Amygdala (tissue), 56 donors: ENCODE results near the gene TRPT1.
"Not testable (repeated sequence)": the region's sequence is repeated elsewhere in the genome, so short reads cannot be mapped to it uniquely, and the experiment has no call there.

ENCODE experiments used
- DNase-seq, 56 donors: peaks; one replicate each; lab custom pipeline; 2025; lab: John Stamatoyannopoulos, UW

TRPT1 gene

DNA sequence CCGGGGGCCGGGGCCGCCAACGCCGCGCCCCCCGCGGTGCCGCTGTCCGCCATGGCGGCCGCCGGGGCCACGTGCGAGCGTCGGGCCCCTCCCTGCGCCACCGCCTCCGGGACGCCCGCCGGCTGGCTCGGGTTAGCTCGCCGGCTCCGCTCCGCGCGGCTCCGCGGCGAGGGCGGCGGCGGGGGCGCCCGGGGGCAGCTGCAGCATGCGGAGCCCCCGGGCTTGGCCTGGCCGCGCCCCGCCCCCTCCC lies 20.6 kb upstream of the TRPT1 start:
- not testable (repeated sequence) for DNase-seq

DNA sequence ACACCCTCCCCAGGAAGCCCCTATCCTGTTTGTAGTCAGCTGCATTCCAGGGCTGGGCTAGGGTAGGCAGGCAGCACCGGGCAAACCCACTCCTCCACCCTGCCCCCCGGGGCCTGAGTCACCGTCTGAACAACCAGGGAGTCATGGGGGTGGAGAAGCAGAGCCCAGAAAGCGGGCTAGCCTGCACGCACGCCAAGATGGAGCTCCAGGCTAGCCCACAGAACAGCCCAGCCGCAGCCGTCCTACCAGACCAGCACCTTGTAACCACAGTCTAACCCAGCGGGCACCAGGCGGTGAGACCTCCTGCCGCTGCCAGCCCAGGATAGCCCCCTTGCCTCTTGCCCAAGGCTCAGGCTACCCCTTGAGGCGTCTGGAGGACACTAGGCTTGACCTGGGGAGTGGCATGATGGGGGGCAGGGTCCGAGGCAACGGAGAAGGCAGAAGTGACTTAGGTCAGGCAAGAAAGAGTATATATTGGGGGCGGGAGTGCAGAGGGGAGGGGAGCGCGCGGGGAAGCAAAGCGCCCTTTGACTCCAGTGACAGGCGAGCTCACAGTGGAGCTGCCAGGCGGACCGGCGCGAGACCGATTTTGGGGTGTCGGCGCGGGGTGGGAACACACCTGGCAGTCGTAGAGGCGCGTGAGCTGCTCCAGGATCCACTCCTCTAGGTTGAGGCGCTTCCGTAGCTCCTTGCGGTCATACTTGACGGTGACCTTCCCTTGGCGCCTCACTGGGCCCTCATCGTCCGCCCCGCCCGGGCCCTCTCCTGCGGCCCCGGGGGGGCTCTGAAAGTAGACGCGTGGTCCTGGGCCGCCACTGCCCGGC lies 20.0 kb upstream of the TRPT1 start:
- DNase-seq, result peak in 18 of 56 donors; percentile 11 to 55 (median 36)

DNA sequence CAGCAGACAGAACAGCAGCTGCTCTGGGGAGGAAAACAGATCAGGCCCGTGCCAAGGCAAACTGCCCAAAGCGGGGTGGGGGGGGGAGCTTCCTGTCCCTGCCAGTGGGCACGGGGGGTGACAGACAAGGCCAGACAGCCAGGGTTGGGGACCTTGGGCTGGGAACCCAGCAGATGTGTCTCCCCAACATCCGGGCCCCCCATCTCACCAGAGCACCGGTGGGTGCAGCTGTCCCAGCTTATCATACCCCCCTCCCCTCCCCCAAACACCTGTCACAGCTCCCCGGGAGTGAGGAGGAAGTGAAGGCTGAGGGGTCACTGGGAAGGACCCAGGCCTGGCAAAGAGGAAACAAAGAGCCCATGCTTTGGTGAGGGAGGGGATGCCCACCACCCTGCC lies 19.4 kb upstream of the TRPT1 start:
- DNase-seq, result peak in 24 of 56 donors; percentile 16 to 64 (median 40)

DNA sequence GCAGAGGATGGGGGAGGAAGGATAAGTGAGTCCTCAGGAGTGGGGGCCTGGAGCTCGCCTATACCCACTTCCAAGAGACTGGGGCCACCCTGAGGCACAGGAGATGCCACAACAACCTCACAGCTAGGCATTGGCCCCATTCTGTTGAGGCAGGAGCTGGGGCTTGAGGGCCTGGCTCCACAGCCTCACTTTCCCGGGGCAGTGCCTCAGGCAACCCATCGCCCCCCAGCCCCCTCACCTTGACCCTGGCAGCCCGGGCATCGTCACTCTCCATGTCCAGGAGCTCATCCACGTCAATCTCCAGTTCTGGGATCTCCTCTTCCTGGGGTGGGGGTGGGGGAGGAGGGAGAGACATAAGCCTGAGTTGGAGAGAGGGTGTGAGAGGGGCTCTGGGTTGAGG lies 19.0 kb upstream of the TRPT1 start:
- DNase-seq, result peak in 1 of 56 donors; percentile 14

DNA sequence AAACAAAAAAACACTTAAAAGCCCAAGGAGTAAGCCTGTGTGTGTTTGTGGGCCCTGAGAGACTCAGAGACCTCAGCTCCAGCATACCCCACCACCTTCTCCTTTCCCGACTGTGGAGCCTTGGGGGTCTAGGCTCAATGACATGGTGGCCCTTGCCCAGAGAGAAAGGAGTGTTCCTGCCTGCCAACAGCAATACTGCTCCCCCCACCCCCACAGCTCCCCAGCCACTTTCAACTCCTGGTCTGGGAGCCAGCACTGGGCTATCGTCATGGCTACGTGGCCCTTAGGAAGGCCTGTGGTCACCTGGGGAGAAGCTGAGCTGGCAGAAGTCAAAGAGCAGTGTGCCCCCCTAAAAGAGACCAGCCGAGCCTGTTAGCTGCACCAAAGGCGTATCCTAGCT lies 18.1 kb upstream of the TRPT1 start:
- DNase-seq, result no peak

DNA sequence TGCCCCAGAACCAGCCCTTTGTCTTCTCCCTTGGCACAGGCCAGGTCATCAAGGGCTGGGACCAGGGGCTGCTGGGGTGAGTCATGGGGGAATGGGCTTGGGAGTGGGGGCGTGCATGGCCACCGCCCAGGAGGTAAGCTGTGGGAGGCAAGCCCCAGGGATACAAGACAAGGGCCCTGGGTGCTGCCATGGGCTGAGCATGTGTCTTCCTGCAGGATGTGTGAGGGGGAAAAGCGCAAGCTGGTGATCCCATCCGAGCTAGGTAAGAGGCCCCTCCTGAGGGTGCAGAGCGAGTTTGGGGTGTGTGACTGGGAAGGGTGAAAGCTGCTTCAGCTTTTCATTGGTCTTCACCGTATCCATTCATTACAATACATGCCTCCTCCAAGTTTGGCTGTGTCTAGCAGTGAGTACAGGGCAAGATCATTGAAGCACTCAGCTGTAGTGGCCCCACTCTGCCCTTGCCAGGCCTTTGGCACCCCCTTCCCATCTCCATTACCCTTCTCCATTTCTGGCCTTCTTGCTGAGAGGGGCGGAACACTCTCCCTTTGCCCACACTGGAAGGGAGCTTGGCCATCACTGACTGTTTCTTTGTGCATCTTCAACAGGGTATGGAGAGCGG lies 17.4 kb upstream of the TRPT1 start:
- DNase-seq, result no peak

DNA sequence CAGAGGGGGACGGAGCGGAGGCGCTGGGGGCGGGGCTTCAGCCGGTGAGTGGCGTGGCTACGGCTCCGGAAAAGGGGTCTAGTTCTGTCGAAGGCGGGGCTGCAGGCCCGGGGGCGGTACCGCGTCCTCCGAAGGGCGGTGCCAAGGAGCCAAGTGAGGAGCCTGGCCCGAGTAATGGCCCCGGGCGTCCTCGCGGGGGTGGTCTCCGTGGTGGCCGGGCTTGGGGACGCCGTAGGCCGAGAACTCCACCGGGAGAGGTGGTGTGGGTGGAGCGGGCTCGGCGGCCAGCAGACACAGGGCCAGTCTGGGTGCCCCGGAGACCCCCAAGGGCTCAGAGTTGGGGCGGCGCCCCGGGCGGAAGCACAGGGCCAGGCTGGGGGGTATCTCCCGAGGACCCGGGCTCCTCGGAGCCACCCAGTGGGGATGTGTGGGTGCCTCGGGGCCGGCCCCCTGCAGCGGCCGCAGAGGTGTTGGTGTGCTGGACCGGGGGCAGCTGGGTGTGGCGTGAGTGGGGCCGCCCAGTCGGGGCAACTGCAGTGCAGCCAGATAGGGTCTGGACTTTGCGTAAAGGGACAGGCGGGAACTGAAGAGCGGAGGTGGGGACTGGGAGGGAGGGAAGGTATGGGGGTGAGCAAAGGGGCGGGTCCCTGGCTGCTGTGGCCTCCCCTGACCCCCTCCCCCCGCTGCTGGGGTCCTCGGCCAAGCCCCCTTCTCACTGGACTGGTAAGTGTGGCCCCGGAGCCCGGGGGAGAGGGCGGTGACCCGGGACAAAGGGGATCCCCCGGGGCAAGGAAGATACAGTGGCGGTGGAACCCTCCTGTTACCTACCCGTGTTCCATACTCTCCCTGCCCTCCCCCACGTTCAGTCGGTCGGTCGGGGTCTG lies 15.7 kb upstream of the TRPT1 start:
- peak in 1 of 56 donors; percentile 48 for DNase-seq

DNA sequence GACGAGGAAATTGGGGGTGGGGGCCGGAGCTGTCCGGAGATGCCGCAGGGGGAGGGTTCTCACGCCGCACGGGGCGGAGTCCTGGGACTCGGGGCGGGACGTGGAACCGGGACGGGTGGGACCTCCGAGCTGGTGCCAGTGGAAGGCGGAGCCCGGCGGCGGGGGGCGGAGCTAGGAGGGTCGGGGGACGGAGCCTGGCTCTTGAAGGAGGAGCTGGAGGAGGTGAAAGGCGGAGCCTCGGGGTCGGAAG lies 15.2 kb upstream of the TRPT1 start:
- DNase-seq, result peak; percentile 94 to 100 (median 99)

DNA sequence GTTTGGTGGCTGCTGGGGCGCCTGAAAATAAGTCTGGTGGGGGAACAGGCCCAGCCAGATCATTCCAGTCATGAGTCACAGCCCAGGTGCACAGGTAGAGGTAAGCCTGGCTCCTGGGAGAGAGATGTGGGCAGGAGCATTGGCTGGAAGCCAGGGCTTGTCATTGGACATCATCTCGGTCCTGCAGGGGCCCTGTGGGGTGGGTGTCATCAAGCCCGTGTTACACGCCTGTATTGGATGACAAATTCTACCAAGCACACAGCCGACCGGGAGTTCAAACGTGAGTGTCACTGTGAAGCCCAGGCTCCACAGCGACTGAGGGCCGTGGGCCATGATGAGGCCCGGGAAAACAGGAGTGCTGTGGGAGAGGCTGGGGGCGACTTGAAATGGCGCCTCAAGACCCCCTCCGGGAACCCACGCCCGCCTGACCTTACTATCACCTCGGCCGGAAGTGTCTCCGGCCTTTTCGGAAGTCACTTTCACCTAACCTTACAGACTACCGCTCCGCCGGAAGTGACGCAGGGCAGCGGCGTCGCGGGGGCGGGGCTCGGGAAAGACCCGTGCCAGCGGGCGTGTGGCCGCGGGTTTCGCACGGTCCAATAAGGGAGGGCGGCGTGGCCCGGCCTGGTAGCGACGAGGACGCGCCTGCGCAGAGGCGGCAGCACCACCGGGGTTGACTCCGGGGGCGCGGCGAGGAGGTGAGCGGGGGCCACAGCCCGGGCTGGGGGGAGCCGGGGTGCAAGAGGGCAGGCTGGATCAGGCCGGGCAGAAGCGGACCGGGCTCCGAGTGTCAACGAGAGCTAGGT lies 14.7 kb upstream of the TRPT1 start, which contains the start of gene FKBP2:
FKBP2 (plus strand) TSS at position 661 of the 806 bp plus-strand sequence. CDS start 1,293 bp downstream, outside the sequence.
- DNase-seq, result peak; percentile 88 to 100 (median 97)

DNA sequence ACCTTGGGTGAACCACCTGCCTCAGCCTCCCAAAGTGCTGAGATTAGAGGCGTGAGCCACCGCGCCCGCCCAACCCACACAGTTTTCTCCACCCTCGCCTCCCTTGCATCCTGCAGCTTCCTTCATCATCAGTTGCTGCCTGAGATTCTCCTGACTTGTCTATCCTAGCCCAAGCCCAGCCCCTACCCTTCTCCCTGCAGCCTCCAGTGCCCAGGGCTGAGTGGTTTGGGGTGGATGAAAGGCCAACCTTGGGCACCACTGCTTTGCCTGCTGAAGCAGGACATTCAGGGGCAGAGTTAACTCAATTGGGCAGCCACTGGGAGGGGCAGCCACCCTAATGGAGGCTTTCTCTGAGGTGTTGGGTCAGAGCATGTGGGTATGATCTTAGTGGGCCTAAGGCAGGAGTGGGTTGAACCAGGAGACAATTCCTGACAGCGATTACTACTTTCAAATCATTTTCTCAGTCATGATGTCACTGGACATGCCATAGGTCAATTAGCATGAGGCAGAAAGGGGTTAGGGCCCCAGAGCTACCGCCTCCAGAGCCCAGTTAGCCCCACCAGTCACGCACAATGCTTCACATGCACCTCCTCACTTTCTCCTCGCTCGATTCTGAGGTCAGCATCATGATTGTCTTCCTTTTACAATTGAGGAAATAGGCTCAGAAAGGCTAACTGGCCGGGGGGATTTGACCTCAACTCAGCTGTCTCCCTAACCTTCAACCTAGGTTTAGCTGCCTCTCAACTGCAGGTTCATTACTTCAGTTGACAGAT lies 13.9 kb upstream of the TRPT1 start:
- peak in 2 of 56 donors; percentile 44 to 60 for DNase-seq

DNA sequence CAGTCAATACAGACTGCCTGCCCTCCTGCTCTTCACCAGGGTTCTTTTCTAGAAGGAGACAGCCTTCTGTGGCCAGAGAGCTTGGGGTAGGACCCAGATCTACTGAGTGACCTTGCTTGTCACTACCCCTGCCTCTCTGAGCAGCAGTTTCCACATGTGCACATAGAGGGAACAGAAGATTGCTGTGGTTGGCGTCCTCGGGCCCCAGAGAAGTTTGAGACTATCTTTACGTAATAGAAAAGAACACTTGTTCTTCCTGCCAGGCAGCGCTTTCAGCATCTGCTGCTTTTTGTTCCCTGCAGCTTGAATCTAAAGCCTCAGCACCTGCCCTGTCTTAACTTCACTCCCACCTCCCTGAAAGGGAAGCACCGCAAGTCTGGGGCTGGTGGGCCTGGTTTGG lies 13.0 kb upstream of the TRPT1 start:
- DNase-seq, result no peak

DNA sequence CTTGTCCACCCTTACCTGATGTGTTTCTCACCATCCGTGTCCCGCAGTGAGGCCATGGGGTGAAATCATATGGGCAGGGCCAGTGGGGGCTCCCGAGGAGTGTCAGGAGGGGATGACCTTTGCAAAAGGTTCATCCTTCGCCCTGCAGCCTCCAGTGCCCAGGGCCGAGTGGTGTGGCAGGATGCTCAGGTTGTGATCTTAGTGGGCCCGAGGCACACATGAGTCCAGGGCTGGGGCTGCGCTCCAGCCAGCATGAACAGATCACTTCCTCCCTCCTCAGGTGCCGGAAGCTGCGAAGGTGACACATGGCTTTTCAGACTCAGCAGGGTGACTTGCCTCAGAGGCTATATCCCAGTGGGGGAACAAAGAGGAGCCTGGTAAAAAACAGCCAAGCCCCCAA lies 12.1 kb upstream of the TRPT1 start:
- no peak for DNase-seq

DNA sequence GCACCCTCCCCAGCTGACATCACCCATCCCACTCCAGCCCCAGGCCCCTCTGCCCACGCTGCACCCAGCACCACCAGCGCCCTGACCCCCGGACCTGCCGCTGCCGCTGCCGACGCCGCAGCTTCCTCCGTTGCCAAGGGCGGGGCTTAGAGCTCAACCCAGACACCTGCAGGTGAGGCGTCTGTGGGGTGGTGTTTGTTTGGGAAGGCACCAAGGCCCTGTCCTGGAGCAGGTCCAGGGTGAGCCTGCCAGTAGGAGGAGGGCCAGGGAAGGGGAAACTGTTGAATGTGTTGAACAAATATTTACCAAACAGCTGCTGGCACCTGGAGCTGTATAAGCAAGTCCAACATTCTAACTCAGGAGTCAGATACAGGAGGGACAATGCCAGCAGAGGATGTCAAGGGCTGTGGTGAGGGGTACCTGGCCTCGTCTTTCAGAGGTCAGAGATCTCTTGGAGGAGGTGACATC lies 11.5 kb upstream of the TRPT1 start:
- DNase-seq, result no peak

DNA sequence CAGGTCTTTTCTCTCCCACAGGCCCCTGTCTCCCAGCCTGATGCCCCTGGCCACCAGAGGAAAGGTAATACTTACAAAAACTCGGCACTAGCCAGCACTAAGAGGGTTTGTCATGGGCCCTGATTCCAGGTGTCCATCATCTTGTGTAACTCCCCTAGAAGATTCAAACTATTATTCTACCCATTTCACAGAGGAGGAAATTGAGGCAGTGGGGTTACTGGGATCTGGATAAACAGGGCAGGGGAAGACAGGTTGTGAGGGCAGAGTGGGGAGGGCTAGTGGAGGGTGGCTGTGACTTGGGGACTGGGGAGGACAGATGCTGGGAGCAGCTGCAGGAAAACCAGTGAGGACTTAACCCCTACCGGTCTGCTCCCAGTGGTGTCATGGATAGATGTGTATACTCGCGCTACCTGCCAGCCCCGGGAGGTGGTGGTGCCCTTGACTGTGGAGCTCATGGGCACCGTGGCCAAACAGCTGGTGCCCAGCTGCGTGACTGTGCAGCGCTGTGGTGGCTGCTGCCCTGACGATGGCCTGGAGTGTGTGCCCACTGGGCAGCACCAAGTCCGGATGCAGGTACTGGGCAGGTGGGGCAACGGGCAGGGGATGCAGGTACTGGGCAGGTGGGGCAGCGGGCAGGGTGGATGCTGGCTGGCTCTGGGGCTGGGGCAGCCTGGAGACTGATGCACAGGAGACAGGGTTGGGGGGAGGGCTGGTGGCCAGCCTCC lies 9.6 kb upstream of the TRPT1 start:
- no peak for DNase-seq

DNA sequence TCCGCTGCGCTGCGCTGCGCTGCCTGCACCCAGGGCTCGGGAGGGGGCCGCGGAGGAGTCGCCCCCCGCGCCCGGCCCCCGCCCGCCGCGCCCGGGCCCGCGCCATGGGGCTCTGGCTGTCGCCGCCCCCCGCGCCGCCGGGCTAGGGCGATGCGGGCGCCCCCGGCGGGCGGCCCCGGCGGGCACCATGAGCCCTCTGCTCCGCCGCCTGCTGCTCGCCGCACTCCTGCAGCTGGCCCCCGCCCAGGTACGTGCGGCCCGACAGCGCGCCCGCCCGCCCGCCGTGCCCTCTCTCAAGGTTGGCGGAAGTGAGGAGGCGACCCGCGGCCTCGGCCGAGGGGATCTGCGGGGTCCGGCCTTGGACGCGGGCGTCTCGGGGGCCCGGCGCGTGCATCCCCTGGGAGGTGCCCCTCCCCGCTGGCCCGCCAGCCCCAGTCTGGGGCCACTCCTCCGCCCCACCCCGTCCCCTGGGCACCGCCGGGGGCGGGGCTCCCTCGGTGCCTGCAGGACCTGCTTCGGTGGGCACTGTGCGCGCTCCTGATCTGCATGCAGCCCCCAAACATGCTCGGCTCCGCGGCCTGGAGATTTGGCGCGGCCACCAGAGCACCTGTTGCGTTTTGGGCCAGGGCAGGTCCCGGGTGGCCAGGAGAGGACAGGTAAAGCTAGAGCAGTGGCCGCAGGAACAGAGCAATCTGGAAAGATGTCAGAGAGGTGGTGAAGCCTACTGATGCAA lies 8.8 kb upstream of the TRPT1 start:
- DNase-seq, result peak in 7 of 56 donors; percentile 13 to 54 (median 35)

DNA sequence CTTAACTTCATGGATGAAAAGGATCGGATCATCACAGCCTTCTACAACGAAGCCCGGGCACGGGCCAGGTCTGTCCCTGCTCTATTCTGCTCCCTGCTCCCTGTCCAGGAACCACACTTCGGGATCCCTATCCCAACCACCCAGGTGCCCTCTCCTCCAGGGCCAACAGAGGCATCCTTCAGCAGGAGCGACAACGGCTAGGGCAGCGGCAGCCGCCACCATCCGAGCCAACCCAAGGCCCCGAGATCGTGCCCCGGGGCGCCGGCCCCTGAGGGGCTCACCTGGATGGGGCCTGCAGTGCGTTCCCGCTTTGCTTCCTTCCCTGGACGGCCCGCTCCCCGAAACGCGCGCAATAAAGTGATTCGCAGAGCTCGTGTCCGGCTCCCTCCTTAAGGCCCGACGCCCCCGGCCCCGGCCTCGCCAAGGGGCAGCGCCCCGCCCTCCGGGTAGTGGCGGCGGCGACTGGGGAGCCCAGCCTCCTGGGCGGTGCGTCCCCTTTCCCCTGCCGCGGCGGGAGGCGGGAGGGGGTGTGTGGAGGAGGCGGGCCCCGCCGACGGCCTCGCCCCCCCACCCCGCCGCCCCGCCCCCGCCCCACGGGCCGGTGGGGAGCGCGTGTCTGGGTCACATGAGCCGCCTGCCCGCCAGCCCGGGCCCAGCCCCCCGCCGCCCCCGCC lies 8.1 kb upstream of the TRPT1 start, which contains the start of gene VEGFB:
VEGFB (plus strand) TSS at position 672 of the 674 bp plus-strand sequence. CDS start 250 bp downstream, outside the sequence.
- DNase-seq, result peak in 38 of 56 donors; percentile 21 to 77 (median 49)

DNA sequence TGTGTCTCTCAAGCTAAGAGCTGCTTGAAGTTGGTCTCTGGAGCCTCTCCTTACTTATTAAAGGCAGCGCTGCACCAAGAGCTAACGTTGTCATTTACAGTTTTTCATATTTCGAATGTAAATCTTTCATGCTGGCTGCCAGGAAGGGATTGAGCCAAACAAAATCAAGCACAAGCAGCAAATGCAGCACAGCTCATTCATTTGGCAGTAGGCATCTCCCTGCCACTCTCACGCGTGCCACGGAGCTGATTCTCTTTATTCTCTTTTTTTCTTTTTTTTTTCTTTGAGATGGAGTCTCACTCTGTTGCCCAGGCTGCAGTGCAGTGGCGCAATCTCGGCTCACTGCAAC lies 7.0 kb upstream of the TRPT1 start:
- peak in 1 of 56 donors; percentile 25 for DNase-seq
